ENCODE measurements around the gene DUSP10.

- TF ChIP-seq CTCF (IDR thresholded peaks at IDR 0.05) (no peak), EZH2 (IDR thresholded peaks at IDR 0.05; ENCODE audit: borderline replicate concordance, insufficient read depth, low read depth, low read length, poor library complexity, severe bottlenecking) (no peak)
These were observed 45.9 kb downstream of the DUSP10 start for GRCh38 chr1:221696027-221696426.

All from B cell (primary cell).